A673 (cell line): ENCODE data around the gene RANBP10.

Source experiments
- CTCF ChIP-seq: fragments of 300-800, 200-600 bp; sonication (generic); conservative IDR thresholded peaks from 2 replicates; pipeline ENCODE4 v1.5.1; 2017; ENCODE audit warnings: low read depth, mild to moderate bottlenecking, antibody characterized with exemption, low read length, moderate library complexity, mixed read lengths
- EZH2 ChIP-seq: fragments of 200-600 bp; sonication (generic); IDR thresholded peaks from 2 replicates; pipeline ENCODE4 v1.6.1; 2017; ENCODE audit warnings: borderline replicate concordance, low read depth, mild to moderate bottlenecking, mixed read lengths, antibody characterized with exemption, low read length; ENCODE audit not compliant: poor library complexity, severe bottlenecking

- TF ChIP-seq CTCF (no peak), EZH2 (no peak)
These were observed 31.5 kb upstream of the RANBP10 start for GRCh38 chr16:67837811-67838210.
